ENCODE results near the gene TLCD1. TPM values are rescaled to one million over a fixed set of nuclear protein-coding genes. Genes with fewer than 3 reads are reported as not detected.

TLCD1 gene
- total and polyA plus RNA-seq, 2 experiments from 2014 or later, result 26.5 to 47.0 TPM

- no peak for DNase-seq (ENCODE audit: low spot score)
- no peaks in the 10 kb centered on the region for H3K4me1 ChIP-seq (ENCODE audit: insufficient read depth)
- peaks cover 89% of the 10 kb centered on the region for H3K36me3 Mint-ChIP-seq (ENCODE audit: low read depth)
- H3K9me3 Mint-ChIP-seq, result no peaks in the 10 kb centered on the region
- H3F3A ChIP-seq (replicated peaks; ENCODE audit: low read depth), result peaks cover 7% of the 10 kb centered on the region; the same call in 1 of the 2 replicates
- H3K9me2 ChIP-seq (ENCODE audit: insufficient read depth), result no peaks in the 10 kb centered on the region
- no peaks in the 10 kb centered on the region for H3K27me3 ChIP-seq (ENCODE audit: insufficient read depth)
- H3K4me3 ChIP-seq, result no peak overlapping the region
- H3K36me3 ChIP-seq (ENCODE audit: insufficient read depth), result peaks cover 24% of the 10 kb centered on the region
- no peak for TF ChIP-seq CTCF (conservative IDR thresholded peaks at IDR 0.05; ENCODE audit: low read depth in 2 of 2)
- TF ChIP-seq ZNF331 (CRISPR knock-in tag; IDR thresholded peaks at IDR 0.05; ENCODE audit: low read depth), result no peak
- no peak for TF ChIP-seq ETS1 (IDR thresholded peaks at IDR 0.05)
- TF ChIP-seq STAT1 (IDR thresholded peaks at IDR 0.05; ENCODE audit: unreplicated experiment), result no peak
- TF ChIP-seq REST (IDR thresholded peaks at IDR 0.05; ENCODE audit: unreplicated experiment), result no peak
- no peak for TF ChIP-seq NANOG (IDR thresholded peaks at IDR 0.05; ENCODE audit: borderline replicate concordance)
- no peak overlapping the region for H3K4me2 ChIP-seq
- no peak overlapping the region for H3K27ac ChIP-seq (ENCODE audit: low read depth)
- no peak for ATAC-seq
- peaks cover 23% of the 10 kb centered on the region for H3K4me1 Mint-ChIP-seq
- H4K20me1 ChIP-seq (replicated peaks; ENCODE audit: insufficient read depth), result peaks cover 4% of the 10 kb centered on the region
- peaks cover 14% of the 10 kb centered on the region for H3K27me3 Mint-ChIP-seq (ENCODE audit: insufficient read depth, low read depth, poor library complexity)
- H3K27ac Mint-ChIP-seq, result no peak overlapping the region
- H3K4me3 Mint-ChIP-seq, result no peak overlapping the region
- H3K79me2 ChIP-seq (replicated peaks; ENCODE audit: insufficient read depth), result no peaks in the 10 kb centered on the region
- no peak overlapping the region for H2AFZ ChIP-seq
Observed at GRCh38 chr17:28700278-28700677, 25.8 kb downstream of the TLCD1 start.

GRCh38 chr17:28698253-28698941 lies 27.6 kb downstream of the TLCD1 start:
- Histone ChIP-seq H3K4me2 (no peak overlapping the region), H3K4me3 (no peak overlapping the region), H2AFZ (no peak overlapping the region), H3K27ac (ENCODE audit: low read depth) (no peak overlapping the region), H3F3A (replicated peaks; ENCODE audit: low read depth) (0 out of 2 replicates have a peak, but pooled peaks cover 8% of the 10 kb centered on the region), H4K20me1 (replicated peaks; ENCODE audit: insufficient read depth) (peaks cover 6% of the 10 kb centered on the region), H3K36me3 (ENCODE audit: insufficient read depth) (peaks cover 38% of the 10 kb centered on the region), H3K9me2 (ENCODE audit: insufficient read depth) (no peaks in the 10 kb centered on the region), H3K79me2 (replicated peaks; ENCODE audit: insufficient read depth) (no peaks in the 10 kb centered on the region), H3K4me1 (ENCODE audit: insufficient read depth) (no peaks in the 10 kb centered on the region), H3K27me3 (ENCODE audit: insufficient read depth) (no peaks in the 10 kb centered on the region)
- Mint-ChIP-seq H3K4me1 (peaks cover 14% of the 10 kb centered on the region), H3K36me3 (ENCODE audit: low read depth) (peaks cover 100% of the 10 kb centered on the region), H3K27me3 (ENCODE audit: insufficient read depth, low read depth, poor library complexity) (peaks cover 14% of the 10 kb centered on the region), H3K4me3 (no peak overlapping the region), H3K27ac (no peak overlapping the region), H3K9me3 (no peaks in the 10 kb centered on the region)
- ATAC-seq (no peak), DNase-seq (ENCODE audit: low spot score) (no peak)
- no peak for TF ChIP-seq CREB1 (CRISPR knock-in tag; IDR thresholded peaks at IDR 0.05; ENCODE audit: low read depth)
- TF ChIP-seq NANOG (IDR thresholded peaks at IDR 0.05; ENCODE audit: borderline replicate concordance), result no peak
- no peak for TF ChIP-seq ZNF331 (CRISPR knock-in tag; IDR thresholded peaks at IDR 0.05; ENCODE audit: low read depth)
- no peak for TF ChIP-seq STAT1 (IDR thresholded peaks at IDR 0.05; ENCODE audit: unreplicated experiment)
- no peak for TF ChIP-seq ZNF114 (CRISPR knock-in tag; IDR thresholded peaks at IDR 0.05)
- TF ChIP-seq EZH2 (IDR thresholded peaks at IDR 0.05; ENCODE audit: low read depth, unreplicated experiment), result no peak
- no peak for TF ChIP-seq REST (IDR thresholded peaks at IDR 0.05; ENCODE audit: unreplicated experiment)
- TF ChIP-seq JUNB (IDR thresholded peaks at IDR 0.05; ENCODE audit: unreplicated experiment), result no peak

Measured in GM23338 (cell line).